Ovary (tissue), 9 donors: Measurements from ENCODE around the gene AUTS2. TPM values are rescaled to one million over a fixed set of nuclear protein-coding genes. Genes with fewer than 3 reads are reported as not detected.

Experiments
- DNase-seq, 5 donors: peaks; one replicate each; pipeline ENCODE4 v3.0.0-alpha.2; 2019 to 2020
- H3K27ac ChIP-seq, 2 donors: fragments of 200-600 bp; one replicate each; pipeline versions ENCODE4 v1.5.1 to v1.8.0; 2019 to 2022
- H3K27me3 ChIP-seq: fragments of 200-600 bp; one replicate; pipeline ENCODE4 v1.8.0; 2022
- H3K36me3 ChIP-seq: fragments of 200-600 bp; sonication (generic); one replicate; pipeline ENCODE4 v1.5.1; 2019
- H3K4me1 ChIP-seq: one replicate; pipeline ENCODE4 v1.8.1; 2013; ENCODE audit warnings: mild to moderate bottlenecking, moderate library complexity; ENCODE audit not compliant: insufficient read depth
- H3K4me3 ChIP-seq: fragments of 200-600 bp; sonication (generic); one replicate; pipeline ENCODE4 v1.5.1; 2017
- H3K9me3 ChIP-seq, 2 donors: fragments of 200-600 bp in 1 of 2; sonication (generic) in 1 of 2; one replicate each; pipeline versions ENCODE4 v1.5.1 to v1.8.1; 2013 to 2019; ENCODE audit warnings: mild to moderate bottlenecking in 1 of 2, moderate library complexity in 1 of 2
- CTCF ChIP-seq, 3 donors: fragments of 450-650 bp in 2 of 3; fragments of 200-600 bp in 1 of 3; IDR thresholded peaks; one replicate each; pipeline versions ENCODE4 v1.5.1 to v1.8.0; 2016 to 2022; ENCODE audit warnings: antibody characterized with exemption in 3 of 3, mild to moderate bottlenecking in 1 of 3
- EP300 ChIP-seq: sonication (generic); formaldehyde crosslinking; IDR thresholded peaks from one replicate; pipeline ENCODE4 v1.6.1; 2017; ENCODE audit warnings: antibody characterized with exemption
- POLR2A ChIP-seq: fragments of 450-650 bp; IDR thresholded peaks from one replicate; pipeline ENCODE4 v1.6.1; 2017; ENCODE audit warnings: antibody characterized with exemption, mild to moderate bottlenecking, moderate library complexity
- WGBS, 3 donors: extraction: QIAGEN DNeasy Blood & Tissue Kit in 1 of 3; methylation state at CpG; one replicate each; pipeline versions ENCODE4 v1.1.5 to v1.1.7; 2013 to 2017; 5-methylcytosine and 5-hydroxymethylcytosine counted together
- intact Hi-C, 4 donors: fragments of 100-400 bp; cut with DNase I; formaldehyde crosslinking; loops; one replicate each; pipeline versions ENCODE4 v1.11.0 to v1.15.1; 2022 to 2023
- polyA plus RNA-seq, 2 donors: library from polyadenylated mRNA; stranded (reverse); fragments of 200-250 nt in 1 of 2; fragments of 350-450 nt in 1 of 2; fragmentation: Illumina TruSeq in 1 of 2; extraction: RNeasy Lipid Tissue Mini Kit (QIAGEN cat#74804) in 1 of 2; gene quantifications; one replicate each; pipeline ENCODE4 v1.2.3, GENCODE V29; 2013 to 2014
- total RNA-seq, 7 donors: library from RNA; depleted of rRNA in 2 of 7; stranded (reverse); fragments of >200 nt in 2 of 7; fragmentation: NEBNext Ultra II Directional in 3 of 7; extraction: Animal tissue kit (Norgen Biotek cat#: 25700) in 3 of 7; gene quantifications; one replicate each; pipeline versions ENCODE4 v1.1.0 to v1.2.4, GENCODE V29; 2016 to 2023
- donor health status: DM: no; HTN: no; CAD: no; lungs with moderate emphysema.
- donor health status: DM: no; HTN: no; CAD: no.
- donor health status: Bipolar disorder and iron deficiency.
- donor health status: DM: yes; HTN: yes; CAD: no.
- donor health status: DM: no; HTN: no; CAD: no.
- donor health status: DM: yes; HTN: yes; CAD: no.

Gene AUTS2
- total and polyA plus RNA-seq, 9 donors, result 18.3 to 60.9 (median 44.9) TPM

DNA sequence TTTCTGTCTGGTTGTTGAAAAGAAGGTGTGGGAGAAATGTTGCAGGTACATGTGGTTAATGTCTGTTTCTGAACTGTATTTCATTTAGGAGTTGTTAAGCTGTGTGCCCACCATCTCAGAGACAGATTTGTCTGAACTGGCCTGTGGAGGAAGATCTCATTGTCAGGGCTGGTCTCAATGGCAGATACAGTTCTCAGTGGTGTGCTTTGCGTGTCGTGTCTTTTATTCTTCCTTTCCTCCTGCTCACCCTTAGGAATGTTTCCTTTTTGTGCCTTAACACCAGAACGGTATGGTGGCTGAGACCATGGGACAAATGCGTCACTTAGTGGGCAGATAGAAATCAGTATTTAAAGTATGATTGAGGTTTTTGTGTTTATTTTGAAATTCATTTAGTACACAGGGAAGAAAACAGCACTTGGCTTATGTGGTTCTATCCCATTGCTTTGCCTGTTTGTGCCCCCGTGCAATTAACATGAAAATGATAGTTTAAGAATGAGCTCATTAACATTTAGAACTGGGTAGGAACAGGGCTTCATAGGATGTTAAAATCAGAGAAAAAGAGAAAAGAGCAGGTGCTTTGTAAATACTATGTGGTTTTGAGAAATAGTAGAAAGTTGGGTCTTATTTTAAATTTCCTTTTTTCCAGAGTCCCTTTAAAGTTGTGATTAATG is 112.6 kb downstream of the AUTS2 start:
- H3K4me3 ChIP-seq, result no peak overlapping the region
- DNase-seq, result no peak
- no peaks in the 10 kb centered on the region for H3K27me3 ChIP-seq
- no peaks in the 10 kb centered on the region for H3K36me3 ChIP-seq
- no peaks in the 10 kb centered on the region for H3K9me3 ChIP-seq
- intact Hi-C loops, result no loop called here
- no peak overlapping the region for H3K27ac ChIP-seq
- WGBS, 3 donors, result 94 to 95% (median 95%) methylated on average over 5 of the region's 5 CpGs
- TF ChIP-seq POLR2A, result no peak
- TF ChIP-seq CTCF (IDR thresholded peaks at IDR 0.05), result no peak
- TF ChIP-seq EP300, result no peak
- peaks cover 5% of the 10 kb centered on the region for H3K4me1 ChIP-seq

- no peak for DNase-seq
- Histone ChIP-seq H3K4me3 (no peak overlapping the region), H3K27me3 (no peaks in the 10 kb centered on the region), H3K36me3 (no peaks in the 10 kb centered on the region), H3K4me1 (no peaks in the 10 kb centered on the region), H3K27ac (no peak overlapping the region), H3K9me3 (no peaks in the 10 kb centered on the region)
- intact Hi-C loops, result no loop called here
- WGBS, 3 donors, result 75 to 89% (median 87%) methylated on average over 2 of the region's 2 CpGs
- TF ChIP-seq EP300, result no peak
- TF ChIP-seq CTCF (IDR thresholded peaks at IDR 0.05), result no peak
- no peak for TF ChIP-seq POLR2A
Observed at GRCh38 chr7:69714886-69715576, 116.8 kb downstream of the AUTS2 start.

GRCh38 chr7:69717221-69717620 is 118.9 kb downstream of the AUTS2 start:
- 49 to 57% (median 54%) methylated on average over 2 of the region's 2 CpGs for WGBS, 3 donors

GRCh38 chr7:69719717-69720116 is 121.4 kb downstream of the AUTS2 start:
- no peaks in the 10 kb centered on the region for H3K9me3 ChIP-seq
- H3K4me3 ChIP-seq, result no peak overlapping the region
- H3K27ac ChIP-seq, result no peak overlapping the region
- DNase-seq, result no peak
- no peak for TF ChIP-seq CTCF (IDR thresholded peaks at IDR 0.05)
- no peak for TF ChIP-seq POLR2A
- intact Hi-C loops, result no loop called here
- no peaks in the 10 kb centered on the region for H3K36me3 ChIP-seq
- H3K27me3 ChIP-seq, result no peaks in the 10 kb centered on the region
- peaks cover 5% of the 10 kb centered on the region for H3K4me1 ChIP-seq

More at GRCh38 chr7:69717221-69717620, 118.9 kb downstream of the AUTS2 start:
- Histone ChIP-seq H3K36me3 (no peaks in the 10 kb centered on the region), H3K4me1 (no peaks in the 10 kb centered on the region), H3K27me3 (no peaks in the 10 kb centered on the region), H3K27ac (no peak overlapping the region), H3K9me3 (no peaks in the 10 kb centered on the region), H3K4me3 (no peak overlapping the region)
- TF ChIP-seq EP300, result no peak
- no peak for TF ChIP-seq CTCF (IDR thresholded peaks at IDR 0.05)
- no peak for TF ChIP-seq POLR2A
- DNase-seq, result no peak
- intact Hi-C loops, result no loop called here
